Caco-2 (cell line): ENCODE measurements around the gene MTFMT. TPM values are rescaled to one million over a fixed set of nuclear protein-coding genes. Genes with fewer than 3 reads are reported as not detected.
A peak's percentile ranks its signal among the peaks of the same experiment; 100 is the strongest.

Source experiments
- BruUV-seq: library from RNA; stranded (reverse); fragments of 400-500 nt; replicated peaks from 2 replicates; lab custom pipeline; 2021; lab: Mats Ljungman, UMichigan
- CTCF ChIA-PET: fragments of 300-600 bp; sonication (Branson Sonifier 250); formaldehyde crosslinking; loops from one replicate; lab custom pipeline; 2022; ENCODE audit warnings: antibody characterized with exemption; lab: Charles Lee
- POLR2A ChIA-PET: fragments of 300-600 bp; sonication (Branson Sonifier 250); formaldehyde crosslinking; loops from one replicate; lab custom pipeline; 2022; ENCODE audit warnings: antibody characterized with exemption; lab: Charles Lee
- DNase-seq, 2 experiments: peaks; one replicate each; pipeline versions ENCODE4 v3.0.0 to v3.0.0-alpha.2; 2020 to 2022
- H3K27me3 ChIP-seq: replicated peaks from 2 replicates; pipeline ENCODE4 v1.6.0; 2011; ENCODE audit warnings: low read length; ENCODE audit not compliant: control insufficient read depth, insufficient read depth
- H3K36me3 ChIP-seq: 2 replicates; pipeline ENCODE4 v1.5.1; 2011; ENCODE audit warnings: low read length; ENCODE audit not compliant: control insufficient read depth, insufficient read depth
- H3K4me1 ChIP-seq: fragments of 250-450 bp; sonication (Bioruptor Pico); 2 replicates; pipeline ENCODE4 v1.5.1; 2020; ENCODE audit warnings: mild to moderate bottlenecking
- H3K4me3 ChIP-seq: 2 replicates; pipeline ENCODE4 v1.5.1; 2011; ENCODE audit warnings: low read depth, mild to moderate bottlenecking, control low read depth, low read length
- H3K9me3 ChIP-seq: fragments of 250-450 bp; sonication (Bioruptor Pico); 2 replicates; pipeline ENCODE4 v1.5.1; 2020; ENCODE audit warnings: mild to moderate bottlenecking, moderate library complexity
- H3K27ac Mint-ChIP-seq: one replicate; pipeline ENCODE4 v1.8.0; 2022; ENCODE audit warnings: mixed read lengths; ENCODE audit not compliant: unreplicated experiment
- H3K27me3 Mint-ChIP-seq: one replicate; pipeline ENCODE4 v1.8.0; 2022; ENCODE audit warnings: mixed read lengths; ENCODE audit not compliant: insufficient read depth, unreplicated experiment
- H3K36me3 Mint-ChIP-seq: one replicate; pipeline ENCODE4 v1.8.0; 2022; ENCODE audit warnings: mild to moderate bottlenecking, mixed read lengths; ENCODE audit not compliant: insufficient read depth, unreplicated experiment
- H3K4me1 Mint-ChIP-seq: one replicate; pipeline ENCODE4 v1.8.0; 2022; ENCODE audit warnings: low read depth, mixed read lengths; ENCODE audit not compliant: unreplicated experiment
- H3K4me3 Mint-ChIP-seq: one replicate; pipeline ENCODE4 v1.8.0; 2022; ENCODE audit warnings: mild to moderate bottlenecking, moderate library complexity, mixed read lengths; ENCODE audit not compliant: unreplicated experiment
- H3K9me3 Mint-ChIP-seq: one replicate; pipeline ENCODE4 v1.8.0; 2022; ENCODE audit warnings: mixed read lengths; ENCODE audit not compliant: unreplicated experiment
- CTCF ChIP-seq, 2 experiments: fragments of 200-600 bp in 1 of 2; IDR thresholded peaks; 1 replicate in 1 of 2; 2 replicates in 1 of 2; pipeline versions ENCODE4 v1.5.1 to v1.8.0; 2011 to 2022; ENCODE audit warnings: antibody characterized with exemption in 1 of 2, control low read depth in 1 of 2, inconsistent platforms in 1 of 2, low read depth in 1 of 2, low read length in 1 of 2, mild to moderate bottlenecking in 1 of 2, moderate library complexity in 1 of 2; ENCODE audit not compliant: insufficient read depth in 1 of 2, severe bottlenecking in 1 of 2, unreplicated experiment in 1 of 2
- intact Hi-C: fragments of 100-400 bp; cut with micrococcal nuclease; formaldehyde crosslinking; loops from one replicate; pipeline ENCODE4 v1.10.0; 2022; ENCODE audit not compliant: unreplicated experiment
- total RNA-seq: library from RNA; stranded (reverse); gene quantifications from 2 replicates; pipeline ENCODE4 v1.2.3, GENCODE V29; 2022

The MTFMT gene
- total RNA-seq, 1 experiment from 2014 or later, result 24.7 TPM

DNA sequence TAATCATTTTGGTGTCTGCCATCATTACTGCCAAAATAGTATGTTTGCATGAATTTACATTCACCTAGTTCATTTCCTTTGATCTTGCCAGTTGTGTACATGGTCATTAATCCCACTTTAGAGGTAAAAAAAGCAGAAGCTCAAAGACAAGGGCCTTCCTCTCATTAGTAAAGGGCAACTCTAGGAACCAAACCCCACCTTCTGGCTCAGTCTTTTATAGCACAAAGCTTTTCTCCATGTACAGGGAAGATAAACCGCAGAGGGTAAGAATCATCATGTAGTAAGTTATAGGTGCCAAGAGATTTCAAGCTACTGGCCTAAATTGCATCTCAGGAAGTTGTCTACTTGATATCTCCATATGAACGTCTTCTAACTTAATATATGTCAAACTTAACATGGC, 20.5 kb downstream of the MTFMT start:
- no peaks in the 10 kb centered on the region for H3K36me3 ChIP-seq
- POLR2A ChIA-PET, result no interaction called here
- peak in 1 of 2 experiments; percentile 36 for TF ChIP-seq CTCF (IDR thresholded peaks at IDR 0.05; ENCODE audit: insufficient read depth in 1 of 2, low read depth in 1 of 2, low read length in 1 of 2, severe bottlenecking in 1 of 2, unreplicated experiment in 1 of 2)
- H3K27me3 ChIP-seq, result no peaks in the 10 kb centered on the region
- H3K4me3 ChIP-seq, result no peak overlapping the region
- CTCF ChIA-PET, result interaction anchor here (0.8 to 1.6 kb wide), 4 partner anchors 8 to 276 kb away, joined by 3 to 6 read pairs (median 3); partner anchors contain the start of gene SPG21
- Mint-ChIP-seq H3K4me1 (no peaks in the 10 kb centered on the region), H3K9me3 (peaks cover 12% of the 10 kb centered on the region), H3K27me3 (no peaks in the 10 kb centered on the region), H3K27ac (no peak overlapping the region), H3K4me3 (no peak overlapping the region), H3K36me3 (peaks cover 21% of the 10 kb centered on the region)
- H3K9me3 ChIP-seq, result no peaks in the 10 kb centered on the region
- no TSS peak for BruUV-seq
- intact Hi-C loops, result no loop called here
- DNase-seq, result no peak
- no peaks in the 10 kb centered on the region for H3K4me1 ChIP-seq

DNA sequence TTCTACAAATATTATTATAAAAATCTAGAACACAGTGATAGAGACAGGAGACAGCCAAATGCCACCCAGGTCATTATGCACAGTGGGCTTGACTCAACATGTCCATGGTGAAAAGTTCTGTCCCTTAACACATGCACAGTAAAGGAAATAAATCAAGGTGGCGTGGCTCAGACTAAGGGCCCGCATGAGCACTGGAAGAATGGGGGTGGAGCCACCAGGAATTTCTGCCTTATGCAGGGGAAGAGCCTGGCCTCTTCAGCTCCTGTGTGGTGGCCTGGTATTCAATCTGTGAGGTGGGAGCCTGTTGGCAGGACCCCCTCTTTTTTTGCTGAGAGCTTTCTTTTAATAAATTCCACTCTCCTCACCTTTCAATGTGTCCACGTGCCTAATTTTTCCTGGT, 22.6 kb downstream of the MTFMT start:
- DNase-seq, result no peak
- CTCF ChIA-PET, result no interaction called here
- no peaks in the 10 kb centered on the region for H3K4me1 ChIP-seq
- TF ChIP-seq CTCF (IDR thresholded peaks at IDR 0.05; ENCODE audit: insufficient read depth in 1 of 2, low read depth in 1 of 2, low read length in 1 of 2, severe bottlenecking in 1 of 2, unreplicated experiment in 1 of 2), result no peak
- peaks cover 21% of the 10 kb centered on the region for H3K36me3 Mint-ChIP-seq
- H3K27me3 ChIP-seq, result no peaks in the 10 kb centered on the region
- H3K4me1 Mint-ChIP-seq, result no peaks in the 10 kb centered on the region
- H3K4me3 ChIP-seq, result no peak overlapping the region
- H3K27ac Mint-ChIP-seq, result no peak overlapping the region
- intact Hi-C loops, result no loop called here
- H3K9me3 Mint-ChIP-seq, result no peaks in the 10 kb centered on the region
- H3K9me3 ChIP-seq, result no peaks in the 10 kb centered on the region
- no TSS peak for BruUV-seq
- no peaks in the 10 kb centered on the region for H3K27me3 Mint-ChIP-seq
- POLR2A ChIA-PET, result interaction anchor here (0.6 kb wide), 1 partner anchor 359 kb away, joined by 6 read pairs; no protein-coding TSS in a partner anchor
- H3K4me3 Mint-ChIP-seq, result no peak overlapping the region
- no peaks in the 10 kb centered on the region for H3K36me3 ChIP-seq

- H3K36me3 Mint-ChIP-seq, result peaks cover 13% of the 10 kb centered on the region
These were observed 24.4 kb downstream of the MTFMT start for GRCh38 chr15:65004993-65005392.

More at GRCh38 chr15:65004993-65005392, 24.4 kb downstream of the MTFMT start:
- no peak overlapping the region for H3K27ac Mint-ChIP-seq
- H3K4me1 Mint-ChIP-seq, result no peaks in the 10 kb centered on the region
- Histone ChIP-seq H3K9me3 (no peaks in the 10 kb centered on the region), H3K36me3 (no peaks in the 10 kb centered on the region), H3K4me3 (no peak overlapping the region), H3K27me3 (no peaks in the 10 kb centered on the region), H3K4me1 (no peaks in the 10 kb centered on the region)
- intact Hi-C loops, result no loop called here
- H3K4me3 Mint-ChIP-seq, result no peak overlapping the region
- no peak for TF ChIP-seq CTCF (IDR thresholded peaks at IDR 0.05; ENCODE audit: insufficient read depth in 1 of 2, low read depth in 1 of 2, low read length in 1 of 2, severe bottlenecking in 1 of 2, unreplicated experiment in 1 of 2)
- no peaks in the 10 kb centered on the region for H3K27me3 Mint-ChIP-seq
- H3K9me3 Mint-ChIP-seq, result no peaks in the 10 kb centered on the region
- no TSS peak for BruUV-seq
- DNase-seq, result no peak
- POLR2A ChIA-PET, result no interaction called here
- CTCF ChIA-PET, result no interaction called here
